A673 (cell line): Measurements from ENCODE around the gene TCAIM.

Experiments used
- EZH2 ChIP-seq: fragments of 200-600 bp; sonication (generic); IDR thresholded peaks from 2 replicates; pipeline ENCODE4 v1.6.1; 2017; ENCODE audit warnings: borderline replicate concordance, low read depth, mild to moderate bottlenecking, mixed read lengths, antibody characterized with exemption, low read length; ENCODE audit not compliant: poor library complexity, severe bottlenecking
- TF ChIP-seq, protein P1 (sequence below): fragments of 300-800, 200-600 bp; sonication (generic); conservative IDR thresholded peaks from 2 replicates; pipeline ENCODE4 v1.5.1; 2017; ENCODE audit warnings: low read depth, mild to moderate bottlenecking, antibody characterized with exemption, low read length, moderate library complexity, mixed read lengths

- TF ChIP-seq EZH2 = no peak
- TF ChIP-seq, protein P1, sequence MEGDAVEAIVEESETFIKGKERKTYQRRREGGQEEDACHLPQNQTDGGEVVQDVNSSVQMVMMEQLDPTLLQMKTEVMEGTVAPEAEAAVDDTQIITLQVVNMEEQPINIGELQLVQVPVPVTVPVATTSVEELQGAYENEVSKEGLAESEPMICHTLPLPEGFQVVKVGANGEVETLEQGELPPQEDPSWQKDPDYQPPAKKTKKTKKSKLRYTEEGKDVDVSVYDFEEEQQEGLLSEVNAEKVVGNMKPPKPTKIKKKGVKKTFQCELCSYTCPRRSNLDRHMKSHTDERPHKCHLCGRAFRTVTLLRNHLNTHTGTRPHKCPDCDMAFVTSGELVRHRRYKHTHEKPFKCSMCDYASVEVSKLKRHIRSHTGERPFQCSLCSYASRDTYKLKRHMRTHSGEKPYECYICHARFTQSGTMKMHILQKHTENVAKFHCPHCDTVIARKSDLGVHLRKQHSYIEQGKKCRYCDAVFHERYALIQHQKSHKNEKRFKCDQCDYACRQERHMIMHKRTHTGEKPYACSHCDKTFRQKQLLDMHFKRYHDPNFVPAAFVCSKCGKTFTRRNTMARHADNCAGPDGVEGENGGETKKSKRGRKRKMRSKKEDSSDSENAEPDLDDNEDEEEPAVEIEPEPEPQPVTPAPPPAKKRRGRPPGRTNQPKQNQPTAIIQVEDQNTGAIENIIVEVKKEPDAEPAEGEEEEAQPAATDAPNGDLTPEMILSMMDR = peak; percentile 24
Measured at GRCh38 chr3:44418549-44418948, 80.0 kb downstream of the TCAIM start.
